Measurements from ENCODE around the gene CLEC16A.
A peak's percentile ranks its signal among the peaks of the same experiment; 100 is the strongest.

The CLEC16A gene

GRCh38 chr16:10968498-10968897 is 24.1 kb downstream of the CLEC16A start:
- no peak for DNase-seq

GRCh38 chr16:10969615-10970014 is 25.3 kb downstream of the CLEC16A start:
- no peak for DNase-seq

GRCh38 chr16:10970065-10970464 is 25.7 kb downstream of the CLEC16A start:
- DNase-seq = no peak

- peak; percentile 22 for DNase-seq
These were observed 27.2 kb downstream of the CLEC16A start for GRCh38 chr16:10971560-10971961.

- DNase-seq = no peak
These were observed 27.9 kb downstream of the CLEC16A start for GRCh38 chr16:10972108-10972818.

GRCh38 chr16:10972819-10973464 is 28.6 kb downstream of the CLEC16A start:
- DNase-seq = no peak

- no peak for DNase-seq
These were observed 32.3 kb downstream of the CLEC16A start for GRCh38 chr16:10976634-10977033.

- no peak for DNase-seq
These were observed 33.8 kb downstream of the CLEC16A start for GRCh38 chr16:10978124-10978523.

- DNase-seq = no peak
These were observed 34.6 kb downstream of the CLEC16A start for GRCh38 chr16:10978871-10979446.

- no peak for DNase-seq
These were observed 35.6 kb downstream of the CLEC16A start for GRCh38 chr16:10979717-10980601.

- no peak for DNase-seq
These were observed 36.4 kb downstream of the CLEC16A start for GRCh38 chr16:10980813-10981212.

GRCh38 chr16:10981697-10982216 is 37.4 kb downstream of the CLEC16A start:
- DNase-seq = no peak

GRCh38 chr16:10982465-10983150 is 38.2 kb downstream of the CLEC16A start:
- no peak for DNase-seq

GRCh38 chr16:10983159-10983558 is 38.8 kb downstream of the CLEC16A start:
- no peak for DNase-seq

- DNase-seq = no peak
These were observed 40.1 kb downstream of the CLEC16A start for GRCh38 chr16:10984509-10984908.

GRCh38 chr16:10987361-10988163 is 43.2 kb downstream of the CLEC16A start:
- no peak for DNase-seq

GRCh38 chr16:10988164-10988803 is 43.9 kb downstream of the CLEC16A start:
- no peak for DNase-seq

GRCh38 chr16:10988879-10989278 is 44.5 kb downstream of the CLEC16A start:
- DNase-seq = no peak

- no peak for DNase-seq
These were observed 45.2 kb downstream of the CLEC16A start for GRCh38 chr16:10989559-10989958.

GRCh38 chr16:10990378-10990777 is 46.0 kb downstream of the CLEC16A start:
- DNase-seq = no peak

GRCh38 chr16:10992112-10992511 is 47.7 kb downstream of the CLEC16A start:
- DNase-seq = no peak
